Suppressor macrophage (primary cell): ENCODE data around the gene ARID3A.
A peak's percentile ranks its signal among the peaks of the same experiment; 100 is the strongest.

Experiments
- DNase-seq, 4 experiments: peaks; one replicate each; pipeline ENCODE4 v3.0.0-alpha.2; 2020 to 2022

ARID3A gene

DNA sequence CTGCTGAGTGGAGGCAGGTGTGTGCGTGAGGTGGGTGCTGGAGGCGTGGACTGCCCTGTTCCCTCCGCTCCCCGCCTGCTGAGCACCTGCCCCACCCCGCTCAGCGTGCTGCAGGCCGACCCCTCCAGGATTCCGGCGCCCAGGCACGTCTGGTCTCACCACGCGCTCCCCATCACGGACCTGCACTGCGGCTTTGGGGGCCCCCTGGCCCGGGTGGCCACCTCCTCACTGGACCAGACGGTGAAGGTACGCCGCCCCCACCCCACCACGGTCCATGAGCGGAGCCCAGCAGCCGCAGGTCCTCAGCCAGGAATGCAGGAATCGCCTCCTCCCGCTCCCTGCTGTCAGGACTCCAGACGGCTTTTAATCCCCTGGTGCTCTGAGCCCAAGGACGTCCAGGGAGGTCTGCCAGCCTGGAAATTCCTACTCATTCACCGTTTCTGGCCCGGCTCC is 64.3 kb downstream of the ARID3A start:
- no peak for DNase-seq

DNA sequence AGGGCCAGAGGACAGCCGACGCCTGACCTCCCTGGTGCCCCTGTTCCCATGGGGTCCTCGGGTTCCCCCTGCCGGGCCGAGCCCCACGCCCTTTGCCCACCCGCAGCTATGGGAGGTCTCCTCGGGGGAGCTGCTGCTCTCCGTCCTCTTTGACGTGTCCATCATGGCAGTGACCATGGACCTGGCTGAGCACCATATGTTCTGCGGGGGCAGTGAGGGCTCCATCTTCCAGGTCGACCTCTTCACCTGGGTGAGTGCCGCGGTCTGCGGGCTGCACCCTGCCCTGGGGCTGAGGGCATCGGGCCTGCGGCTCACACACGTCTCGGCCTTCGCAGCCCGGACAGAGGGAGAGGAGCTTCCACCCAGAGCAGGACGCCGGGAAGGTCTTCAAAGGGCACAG is 64.9 kb downstream of the ARID3A start:
- no peak for DNase-seq

DNA sequence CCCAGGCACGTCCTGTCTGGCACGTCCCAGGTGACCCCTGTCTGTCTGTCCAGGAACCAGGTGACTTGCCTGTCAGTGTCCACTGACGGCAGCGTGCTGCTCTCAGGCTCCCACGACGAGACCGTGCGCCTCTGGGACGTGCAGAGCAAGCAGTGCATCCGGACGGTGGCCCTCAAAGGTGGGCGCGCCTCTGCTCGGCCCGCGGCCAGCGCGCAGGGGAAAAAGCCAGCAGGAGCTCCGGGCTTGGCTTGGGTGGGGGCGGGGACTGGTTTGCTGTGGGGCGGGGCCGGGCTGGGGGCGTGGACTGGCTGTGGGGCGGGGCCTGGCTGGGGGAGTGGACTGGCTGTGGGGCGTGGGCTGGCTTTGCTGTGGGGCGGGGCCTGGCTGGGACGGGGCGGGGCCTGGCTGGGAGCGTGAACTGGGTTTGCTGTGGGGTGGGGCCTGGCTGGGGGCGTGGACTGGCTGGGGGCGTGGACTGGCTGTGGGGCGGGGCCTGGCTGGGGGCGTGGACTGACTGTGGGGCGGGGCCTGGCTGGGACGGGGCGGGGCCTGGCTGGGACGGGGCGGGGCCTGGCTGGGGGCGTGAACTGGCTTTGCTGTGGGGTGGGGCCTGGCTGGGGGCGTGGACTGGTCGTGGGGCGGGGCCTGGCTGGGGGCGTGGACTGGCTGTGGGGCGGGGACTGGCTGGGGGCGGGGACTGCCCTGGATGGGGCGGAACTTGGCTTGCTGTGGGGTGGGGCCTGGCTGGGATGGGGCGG is 65.5 kb downstream of the ARID3A start:
- peak; percentile 10 to 65 (median 32) for DNase-seq

DNA sequence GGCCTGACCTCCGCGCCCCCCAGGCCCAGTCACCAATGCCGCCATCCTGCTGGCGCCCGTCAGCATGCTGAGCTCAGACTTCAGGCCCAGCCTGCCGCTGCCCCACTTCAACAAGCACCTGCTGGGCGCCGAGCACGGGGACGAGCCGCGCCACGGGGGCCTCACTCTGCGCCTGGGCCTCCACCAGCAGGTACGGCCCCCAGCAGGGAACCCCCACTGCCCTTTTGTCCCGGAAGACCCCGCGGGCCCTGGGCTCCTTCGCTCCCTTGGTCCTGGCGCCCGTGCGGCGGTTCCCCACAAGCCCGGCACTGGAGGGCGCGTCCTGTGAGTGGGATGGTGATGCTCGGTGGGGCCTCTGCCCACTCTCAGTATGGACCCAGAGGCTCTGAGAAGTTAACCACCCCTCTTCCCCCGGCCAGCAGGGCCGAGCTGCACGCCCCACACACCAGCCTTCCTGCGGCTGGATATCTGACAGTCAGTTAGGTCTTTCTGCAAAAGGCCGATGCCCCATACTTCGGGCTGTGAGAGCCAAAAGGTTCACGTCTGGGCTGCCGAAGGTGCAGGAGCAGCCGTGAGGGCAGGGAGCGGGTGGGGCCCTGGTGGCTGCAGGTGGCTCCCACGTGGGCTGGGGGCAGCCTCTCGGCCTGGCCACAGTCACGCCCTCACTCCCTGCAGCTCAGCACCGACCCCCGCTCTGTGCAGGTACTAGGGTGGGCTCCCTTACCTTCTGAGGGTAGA is 66.3 kb downstream of the ARID3A start:
- no peak for DNase-seq

DNA sequence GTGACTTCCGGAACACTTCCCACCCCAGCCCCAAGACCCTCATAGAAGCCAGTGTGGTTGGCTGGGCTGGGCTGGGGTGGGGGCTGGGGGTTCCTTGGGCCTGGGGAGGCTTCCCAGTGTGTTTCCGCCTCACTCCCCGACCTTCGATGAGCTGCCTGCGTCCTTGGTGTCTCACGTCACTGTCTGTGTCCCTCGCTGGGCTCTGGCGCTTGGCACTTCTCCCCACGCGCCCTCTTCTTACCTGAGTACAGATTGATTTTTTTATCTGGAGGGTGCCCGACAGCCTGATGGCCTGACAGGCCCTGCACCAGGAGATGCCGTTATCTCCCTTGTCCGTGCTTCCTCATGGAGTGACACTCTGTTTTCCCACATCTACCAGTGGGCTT is 66.8 kb downstream of the ARID3A start:
- DNase-seq, result no peak

DNA sequence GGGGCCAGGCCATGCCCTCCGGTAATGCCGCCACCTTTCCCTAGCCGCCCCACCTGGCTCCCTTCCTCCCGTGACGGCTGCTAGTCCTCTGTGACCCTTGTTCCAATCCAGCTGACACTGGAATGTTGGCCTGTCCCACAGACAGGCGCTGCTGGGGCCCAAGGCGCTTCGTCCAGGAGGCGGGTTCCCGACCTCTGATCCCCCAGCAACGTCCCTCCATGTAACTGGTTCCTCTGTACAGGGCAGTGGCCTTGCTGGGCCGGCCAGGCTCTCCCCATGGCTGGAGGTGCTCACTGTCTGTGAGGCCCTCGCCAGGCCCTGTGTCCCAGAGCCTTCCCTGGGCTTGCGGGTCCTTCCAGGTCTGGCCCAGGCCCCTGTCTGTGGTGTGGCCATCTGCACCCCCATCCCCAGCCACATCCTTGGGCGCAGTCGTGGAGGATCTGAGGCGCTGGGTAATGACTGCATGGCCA is 67.6 kb downstream of the ARID3A start:
- DNase-seq, result no peak

DNA sequence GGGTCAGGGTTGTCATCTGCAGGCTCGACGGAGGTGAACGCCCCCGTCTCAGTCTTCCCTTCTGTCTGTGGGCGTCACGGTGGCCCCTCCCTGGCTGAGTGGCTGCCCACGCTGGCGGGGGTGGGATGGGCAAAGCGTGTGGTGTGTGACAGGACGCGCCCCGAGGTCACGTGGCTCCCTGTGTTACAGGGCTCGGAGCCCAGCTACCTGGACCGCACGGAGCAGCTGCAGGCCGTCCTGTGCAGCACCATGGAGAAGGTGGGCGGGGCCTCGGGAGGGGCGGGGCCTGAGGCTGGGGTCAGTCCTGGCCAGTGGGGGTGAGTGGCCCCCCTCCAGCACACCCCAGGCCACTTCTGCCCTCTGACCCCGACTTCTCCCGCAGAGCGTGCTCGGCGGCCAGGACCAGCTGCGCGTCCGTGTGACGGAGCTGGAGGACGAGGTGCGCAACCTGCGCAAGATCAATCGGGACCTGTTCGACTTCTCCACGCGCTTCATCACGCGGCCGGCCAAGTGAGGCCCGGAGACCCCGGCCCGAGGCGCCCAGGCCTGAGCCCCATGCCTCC is 68.1 kb downstream of the ARID3A start:
- no peak for DNase-seq

DNA sequence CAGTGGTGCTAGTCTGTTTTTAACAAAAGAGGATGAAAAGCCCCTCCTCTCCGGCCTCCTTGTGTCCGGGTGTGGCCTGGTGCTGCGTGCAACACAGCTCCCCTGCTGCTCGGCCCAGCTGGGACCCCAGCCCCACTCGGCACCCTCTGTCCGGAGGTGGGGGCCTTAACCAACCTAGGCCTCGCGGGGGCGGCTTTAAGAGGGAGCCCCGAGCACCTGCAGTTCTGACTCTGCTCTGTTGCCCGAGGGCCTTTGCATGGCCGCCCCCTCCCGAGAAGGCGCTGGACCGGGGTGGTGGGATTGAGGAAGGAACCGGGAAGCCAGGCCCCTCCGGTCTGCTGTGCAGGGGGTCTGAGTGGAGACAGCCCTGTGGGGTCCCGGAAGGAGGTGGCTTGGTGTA is 68.7 kb downstream of the ARID3A start:
- no peak for DNase-seq

DNA sequence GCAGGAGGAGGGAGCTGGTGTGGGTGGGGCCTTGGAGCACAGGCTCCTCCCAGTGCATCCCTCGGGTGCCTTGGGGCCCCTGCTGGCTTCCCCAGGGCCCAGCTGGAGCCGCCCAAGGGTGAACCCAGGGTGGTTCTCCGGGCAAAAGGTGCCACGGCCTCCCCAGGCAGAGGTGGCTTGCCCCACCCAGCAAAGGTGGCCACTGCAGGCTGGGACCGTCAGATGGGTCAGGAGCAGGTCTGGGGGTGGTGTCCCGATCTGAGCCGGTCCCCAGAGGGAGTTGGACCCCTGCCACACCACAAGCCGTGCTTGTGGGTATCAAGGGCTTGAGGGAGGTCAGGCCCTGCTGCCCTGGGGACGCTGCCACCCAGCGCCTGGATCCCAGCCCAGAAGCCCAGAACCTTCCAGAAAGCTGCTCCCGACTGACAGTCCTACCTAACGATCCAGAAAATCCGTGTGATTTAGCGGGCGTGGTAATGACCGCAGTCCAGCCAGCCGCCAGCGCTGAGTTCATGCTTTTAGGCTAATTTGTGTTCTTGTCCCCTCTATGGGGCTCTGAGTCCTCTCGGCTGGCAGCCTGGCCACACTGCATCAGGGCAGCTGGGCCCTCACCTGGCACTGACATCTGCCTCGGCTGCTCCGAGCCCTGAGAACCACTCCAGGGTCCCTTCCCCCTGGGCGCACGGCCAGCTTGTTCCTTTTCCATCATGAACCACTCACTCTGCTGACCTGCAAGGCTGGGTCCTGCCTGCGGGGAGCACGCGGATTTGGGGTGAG is 69.4 kb downstream of the ARID3A start:
- no peak for DNase-seq

DNA sequence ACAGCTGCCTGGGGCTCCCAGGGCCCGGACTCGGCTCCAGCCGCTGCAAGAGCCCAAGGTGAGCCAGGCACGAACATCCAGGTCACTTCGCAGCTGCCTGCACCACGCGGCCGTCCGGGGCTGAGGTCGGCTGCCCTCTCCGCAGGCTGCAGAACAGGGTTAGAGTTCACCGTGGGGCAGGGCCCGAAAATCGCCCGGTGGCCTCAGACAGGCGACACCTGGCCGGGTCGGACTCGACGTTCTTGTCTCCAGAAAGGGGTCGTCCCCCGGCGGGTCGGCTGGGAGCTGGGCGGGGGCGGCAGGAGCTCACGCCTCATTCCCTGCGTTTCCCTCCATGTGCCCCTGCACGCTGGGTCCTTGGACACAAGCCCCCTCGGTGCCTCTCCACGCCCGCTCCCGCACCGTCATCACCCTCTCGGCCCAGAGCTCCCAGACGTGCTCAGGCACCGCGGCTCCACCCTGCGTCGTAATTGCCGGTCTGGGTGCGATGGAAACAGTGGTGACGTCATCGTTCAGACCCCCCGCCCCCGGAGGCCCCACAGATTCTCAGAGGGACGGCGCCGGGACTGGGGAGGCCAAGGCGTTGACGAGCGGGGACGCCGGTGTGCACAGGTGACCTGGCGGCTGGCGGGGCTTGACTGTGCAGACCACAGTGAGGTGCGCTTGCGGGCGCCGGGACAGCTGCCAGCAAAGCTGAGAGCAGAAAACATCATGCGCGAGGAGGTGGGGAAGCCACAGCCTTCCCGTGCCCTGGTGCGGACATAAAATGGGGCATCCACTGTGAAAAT is 70.4 kb downstream of the ARID3A start:
- peak in 1 of 4 experiments; percentile 28 for DNase-seq

DNA sequence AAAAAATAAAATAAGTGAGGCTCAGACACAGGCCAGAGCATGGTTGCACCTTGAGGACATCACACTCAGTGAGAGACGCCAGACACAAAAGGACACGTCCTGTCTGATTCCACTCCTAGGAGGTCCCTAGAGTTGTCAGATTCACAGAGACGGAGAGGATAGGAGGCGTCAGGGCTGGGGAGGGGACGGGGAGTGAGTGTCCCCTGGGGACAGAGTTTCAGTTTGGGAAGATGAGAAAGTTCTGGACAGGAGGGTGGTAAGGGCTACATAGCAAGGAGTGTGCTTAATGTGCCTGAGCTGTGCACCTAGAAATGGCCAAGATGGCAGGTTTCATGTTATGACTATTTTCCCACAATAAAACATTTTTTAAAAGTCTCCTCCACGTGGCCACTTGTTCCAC is 72.2 kb downstream of the ARID3A start:
- no peak for DNase-seq

DNA sequence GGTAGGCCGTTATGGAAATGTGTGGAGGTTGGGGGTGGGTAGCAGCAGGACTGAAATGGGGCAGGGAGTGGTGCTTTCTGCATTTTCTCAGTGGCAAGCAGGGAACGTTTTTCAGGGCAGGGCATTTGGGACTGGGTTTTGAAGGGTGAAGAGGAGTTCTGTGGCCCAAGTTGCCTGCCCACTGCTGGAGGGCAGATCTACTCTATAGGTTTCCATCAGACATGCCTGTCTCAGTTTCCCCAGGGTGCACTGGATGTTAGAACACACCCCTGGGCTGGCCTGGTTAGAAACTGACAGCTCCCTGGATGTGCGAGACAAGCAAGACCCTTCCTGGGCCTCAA is 73.5 kb downstream of the ARID3A start:
- no peak for DNase-seq

DNA sequence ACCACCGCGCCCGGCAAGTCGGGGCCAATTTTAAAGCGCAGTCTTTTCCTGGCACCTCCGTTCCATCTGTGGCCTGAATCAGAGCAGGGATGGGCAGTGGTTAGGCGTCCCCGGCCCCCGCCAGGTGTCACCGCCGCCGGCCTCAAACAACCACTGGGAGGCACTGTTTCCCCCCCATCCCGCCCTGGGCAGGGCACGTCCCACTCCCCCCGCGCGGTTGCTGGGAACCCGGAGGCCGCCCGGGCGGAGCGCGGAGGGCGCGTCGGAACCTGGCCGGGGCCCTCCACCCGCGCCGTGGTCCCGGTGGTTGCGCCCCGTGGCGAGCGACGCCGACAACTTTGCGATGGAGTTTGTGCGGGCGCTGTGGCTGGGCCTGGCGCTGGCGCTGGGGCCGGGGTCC is 74.3 kb downstream of the ARID3A start, which contains the start of gene GRIN3B:
Gene GRIN3B, plus strand, starts transcription at position 325 of the 400 bp plus-strand sequence. Its CDS starts 19 bp downstream, at position 344.
- DNase-seq, result peak; percentile 52 to 83 (median 64)

DNA sequence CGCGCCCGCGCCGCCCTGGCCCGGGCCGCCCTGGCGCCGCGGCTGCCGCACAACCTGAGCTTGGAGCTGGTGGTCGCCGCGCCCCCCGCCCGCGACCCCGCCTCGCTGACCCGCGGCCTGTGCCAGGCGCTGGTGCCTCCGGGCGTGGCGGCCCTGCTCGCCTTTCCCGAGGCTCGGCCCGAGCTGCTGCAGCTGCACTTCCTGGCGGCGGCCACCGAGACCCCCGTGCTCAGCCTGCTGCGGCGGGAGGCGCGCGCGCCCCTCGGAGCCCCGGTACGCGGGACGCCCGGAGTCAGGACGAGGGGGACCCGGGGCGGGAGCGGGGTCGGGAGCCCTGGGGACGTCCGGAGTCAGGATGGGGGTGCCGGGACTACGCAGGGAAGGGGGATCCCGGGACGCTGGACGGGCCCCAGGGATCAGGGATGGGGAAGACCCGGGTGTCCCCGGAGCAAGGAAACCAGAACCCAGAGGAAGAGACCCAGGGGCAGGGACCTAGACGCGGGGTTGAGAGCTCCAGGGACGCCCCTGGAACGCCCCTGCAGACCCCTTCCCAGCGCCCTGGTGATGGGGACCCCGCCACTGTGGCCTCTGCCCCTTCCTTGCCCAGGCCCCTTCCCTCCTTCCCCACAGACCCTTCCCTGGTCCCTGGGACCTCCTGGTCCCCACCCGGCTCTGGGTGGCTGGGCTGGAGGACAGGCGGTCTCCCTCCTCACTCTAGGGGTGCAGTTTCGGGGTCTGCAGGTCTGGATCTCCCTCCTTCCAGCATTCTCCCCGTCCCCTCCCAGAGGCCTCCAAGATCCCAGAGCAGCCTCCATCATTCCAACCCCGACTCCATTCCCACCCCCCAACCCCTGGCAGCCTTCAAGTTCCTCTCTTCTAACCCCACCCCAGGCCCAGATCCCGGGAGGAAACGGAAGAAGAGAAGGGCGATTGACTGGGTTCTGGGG is 75.0 kb downstream of the ARID3A start:
- DNase-seq, result peak in 3 of 4 experiments; percentile 21 to 43 (median 31)

DNA sequence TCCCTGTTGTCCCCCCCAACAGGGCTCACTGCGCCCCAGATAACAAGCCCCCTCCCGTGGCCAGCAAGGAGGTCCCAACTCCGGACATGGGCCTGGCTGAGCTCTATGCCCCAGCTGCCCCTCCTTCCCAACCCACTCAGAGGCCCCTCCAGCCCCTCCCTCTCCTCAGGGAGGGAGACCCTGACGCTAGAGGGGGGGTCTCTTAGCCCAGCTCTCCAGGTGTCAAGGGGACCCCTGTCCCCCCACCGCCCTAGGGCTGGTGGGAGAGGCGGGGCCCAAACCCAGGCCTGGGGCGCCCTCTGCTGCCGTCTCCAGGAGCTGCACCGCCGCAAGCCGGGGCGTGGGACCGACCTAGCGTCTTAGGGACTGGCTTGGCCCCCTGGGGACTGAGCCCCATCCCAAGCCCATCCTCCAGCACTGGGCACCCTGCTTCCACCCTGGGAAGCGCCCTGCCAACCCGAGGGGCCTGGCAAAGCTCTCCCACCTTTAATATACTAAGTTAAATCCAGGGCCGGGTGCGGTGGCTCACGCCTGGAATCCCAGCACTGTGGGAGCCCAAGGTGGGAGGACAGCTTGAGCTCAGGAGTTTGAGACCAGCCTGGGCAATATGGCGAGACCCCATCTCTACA is 75.8 kb downstream of the ARID3A start:
- peak; percentile 53 to 82 (median 76) for DNase-seq

DNA sequence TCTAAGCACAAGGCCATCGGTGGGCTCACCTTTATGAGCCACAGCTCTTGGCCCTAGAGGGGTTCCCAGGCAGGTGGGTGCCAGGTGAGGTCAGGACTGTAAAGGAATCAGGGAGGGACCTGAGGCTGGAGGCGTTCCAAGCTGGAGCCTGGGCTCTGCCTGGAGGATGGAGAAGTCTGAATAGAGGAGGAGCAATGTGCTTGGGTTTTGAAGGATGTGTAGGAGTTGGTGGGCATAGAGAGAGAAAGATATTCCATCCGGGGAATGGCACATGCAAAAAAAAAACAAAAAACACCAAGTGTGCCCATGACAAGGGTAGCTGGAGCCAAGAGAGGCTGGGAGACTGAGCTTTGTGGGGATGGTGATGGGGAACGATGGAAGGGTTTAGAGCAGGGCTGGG is 76.8 kb downstream of the ARID3A start:
- no peak for DNase-seq

DNA sequence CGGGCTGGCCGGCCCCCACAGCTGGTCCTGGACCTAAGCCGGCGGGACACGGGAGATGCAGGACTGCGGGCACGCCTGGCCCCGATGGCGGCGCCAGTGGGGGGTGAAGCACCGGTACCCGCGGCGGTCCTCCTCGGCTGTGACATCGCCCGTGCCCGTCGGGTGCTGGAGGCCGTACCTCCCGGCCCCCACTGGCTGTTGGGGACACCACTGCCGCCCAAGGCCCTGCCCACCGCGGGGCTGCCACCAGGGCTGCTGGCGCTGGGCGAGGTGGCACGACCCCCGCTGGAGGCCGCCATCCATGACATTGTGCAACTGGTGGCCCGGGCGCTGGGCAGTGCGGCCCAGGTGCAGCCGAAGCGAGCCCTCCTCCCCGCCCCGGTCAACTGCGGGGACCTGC is 77.4 kb downstream of the ARID3A start:
- DNase-seq, result no peak

DNA sequence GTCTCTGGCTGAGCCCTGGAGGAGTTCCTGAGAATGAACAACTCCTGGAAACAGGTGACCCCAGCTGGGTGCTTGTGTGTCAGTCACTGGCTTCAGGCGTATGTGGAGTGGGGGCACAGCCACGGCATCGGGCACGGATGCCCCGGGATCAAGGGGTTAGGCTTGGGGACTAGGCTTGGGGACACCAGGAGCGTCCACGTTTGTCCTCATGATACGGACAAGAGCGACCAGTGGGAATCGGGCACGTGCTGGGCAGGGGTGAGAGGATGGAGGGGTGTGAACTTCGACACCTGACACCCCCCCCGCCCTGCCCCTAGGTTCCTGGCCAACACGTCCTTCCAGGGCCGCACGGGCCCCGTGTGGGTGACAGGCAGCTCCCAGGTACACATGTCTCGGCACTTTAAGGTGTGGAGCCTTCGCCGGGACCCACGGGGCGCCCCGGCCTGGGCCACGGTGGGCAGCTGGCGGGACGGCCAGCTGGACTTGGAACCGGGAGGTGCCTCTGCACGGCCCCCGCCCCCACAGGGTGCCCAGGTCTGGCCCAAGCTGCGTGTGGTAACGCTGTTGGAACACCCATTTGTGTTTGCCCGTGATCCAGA is 78.5 kb downstream of the ARID3A start:
- no peak for DNase-seq

DNA sequence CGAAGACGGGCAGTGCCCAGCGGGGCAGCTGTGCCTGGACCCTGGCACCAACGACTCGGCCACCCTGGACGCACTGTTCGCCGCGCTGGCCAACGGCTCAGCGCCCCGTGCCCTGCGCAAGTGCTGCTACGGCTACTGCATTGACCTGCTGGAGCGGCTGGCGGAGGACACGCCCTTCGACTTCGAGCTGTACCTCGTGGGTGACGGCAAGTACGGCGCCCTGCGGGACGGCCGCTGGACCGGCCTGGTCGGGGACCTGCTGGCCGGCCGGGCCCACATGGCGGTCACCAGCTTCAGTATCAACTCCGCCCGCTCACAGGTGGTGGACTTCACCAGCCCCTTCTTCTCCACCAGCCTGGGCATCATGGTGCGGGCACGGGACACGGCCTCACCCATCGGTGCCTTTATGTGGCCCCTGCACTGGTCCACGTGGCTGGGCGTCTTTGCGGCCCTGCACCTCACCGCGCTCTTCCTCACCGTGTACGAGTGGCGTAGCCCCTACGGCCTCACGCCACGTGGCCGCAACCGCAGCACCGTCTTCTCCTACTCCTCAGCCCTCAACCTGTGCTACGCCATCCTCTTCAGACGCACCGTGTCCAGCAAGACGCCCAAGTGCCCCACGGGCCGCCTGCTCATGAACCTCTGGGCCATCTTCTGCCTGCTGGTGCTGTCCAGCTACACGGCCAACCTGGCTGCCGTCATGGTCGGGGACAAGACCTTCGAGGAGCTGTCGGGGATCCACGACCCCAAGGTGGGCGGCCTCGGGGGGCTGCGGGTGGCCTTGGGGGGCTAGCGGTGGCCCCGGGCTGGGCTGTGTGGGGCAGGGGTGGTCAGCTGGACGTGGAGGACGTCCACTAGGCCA is 79.2 kb downstream of the ARID3A start:
- no peak for DNase-seq
